ENCODE data around the gene TUBAL3.

DNA sequence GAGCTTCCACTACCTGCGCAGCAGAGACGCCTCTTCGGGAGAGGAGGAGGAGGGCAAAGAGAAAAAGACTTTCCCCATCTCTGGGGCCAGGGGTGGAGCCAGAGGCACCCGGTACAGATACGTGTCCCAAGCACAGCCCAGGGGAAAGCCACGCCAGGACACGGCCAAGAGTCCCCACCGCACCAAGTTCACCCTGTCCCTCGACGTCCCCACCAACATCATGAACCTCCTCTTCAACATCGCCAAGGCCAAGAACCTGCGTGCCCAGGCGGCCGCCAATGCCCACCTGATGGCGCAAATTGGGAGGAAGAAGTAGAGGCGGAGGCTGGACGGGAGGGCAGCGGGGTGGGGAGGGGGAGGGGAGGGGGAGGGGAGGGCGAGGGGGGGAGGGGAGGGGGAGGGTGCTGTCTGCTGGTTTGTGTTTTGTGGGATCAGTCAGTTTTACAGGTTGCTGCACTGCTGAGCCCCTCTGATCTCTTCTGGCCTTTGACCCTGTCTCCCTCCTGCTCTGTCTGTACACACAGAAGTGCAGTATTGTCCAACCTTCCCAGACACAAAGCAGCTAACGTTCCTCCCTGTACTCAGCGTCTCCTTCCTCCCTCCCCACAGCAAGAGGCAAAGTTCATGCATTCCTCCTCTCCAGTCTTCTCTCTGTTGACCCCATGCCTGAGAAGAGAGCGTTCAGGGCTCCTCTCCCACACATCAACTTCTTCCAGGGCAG lies 30.6 kb downstream of the TUBAL3 start:
- TF ChIP-seq, protein P1, sequence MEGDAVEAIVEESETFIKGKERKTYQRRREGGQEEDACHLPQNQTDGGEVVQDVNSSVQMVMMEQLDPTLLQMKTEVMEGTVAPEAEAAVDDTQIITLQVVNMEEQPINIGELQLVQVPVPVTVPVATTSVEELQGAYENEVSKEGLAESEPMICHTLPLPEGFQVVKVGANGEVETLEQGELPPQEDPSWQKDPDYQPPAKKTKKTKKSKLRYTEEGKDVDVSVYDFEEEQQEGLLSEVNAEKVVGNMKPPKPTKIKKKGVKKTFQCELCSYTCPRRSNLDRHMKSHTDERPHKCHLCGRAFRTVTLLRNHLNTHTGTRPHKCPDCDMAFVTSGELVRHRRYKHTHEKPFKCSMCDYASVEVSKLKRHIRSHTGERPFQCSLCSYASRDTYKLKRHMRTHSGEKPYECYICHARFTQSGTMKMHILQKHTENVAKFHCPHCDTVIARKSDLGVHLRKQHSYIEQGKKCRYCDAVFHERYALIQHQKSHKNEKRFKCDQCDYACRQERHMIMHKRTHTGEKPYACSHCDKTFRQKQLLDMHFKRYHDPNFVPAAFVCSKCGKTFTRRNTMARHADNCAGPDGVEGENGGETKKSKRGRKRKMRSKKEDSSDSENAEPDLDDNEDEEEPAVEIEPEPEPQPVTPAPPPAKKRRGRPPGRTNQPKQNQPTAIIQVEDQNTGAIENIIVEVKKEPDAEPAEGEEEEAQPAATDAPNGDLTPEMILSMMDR (conservative IDR thresholded peaks at IDR 0.05; ENCODE audit: low read depth, low read length) = no peak
- TF ChIP-seq, protein P2, sequence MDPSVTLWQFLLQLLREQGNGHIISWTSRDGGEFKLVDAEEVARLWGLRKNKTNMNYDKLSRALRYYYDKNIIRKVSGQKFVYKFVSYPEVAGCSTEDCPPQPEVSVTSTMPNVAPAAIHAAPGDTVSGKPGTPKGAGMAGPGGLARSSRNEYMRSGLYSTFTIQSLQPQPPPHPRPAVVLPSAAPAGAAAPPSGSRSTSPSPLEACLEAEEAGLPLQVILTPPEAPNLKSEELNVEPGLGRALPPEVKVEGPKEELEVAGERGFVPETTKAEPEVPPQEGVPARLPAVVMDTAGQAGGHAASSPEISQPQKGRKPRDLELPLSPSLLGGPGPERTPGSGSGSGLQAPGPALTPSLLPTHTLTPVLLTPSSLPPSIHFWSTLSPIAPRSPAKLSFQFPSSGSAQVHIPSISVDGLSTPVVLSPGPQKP (IDR thresholded peaks at IDR 0.05; ENCODE audit: borderline replicate concordance, low read depth, low read length) = no peak
- no peak for TF ChIP-seq RAD21 (IDR thresholded peaks at IDR 0.05; ENCODE audit: low read length)
- no peak for TF ChIP-seq POLR2A (IDR thresholded peaks at IDR 0.05; ENCODE audit: low read depth, low read length)
- TF ChIP-seq CHD1 (IDR thresholded peaks at IDR 0.05; ENCODE audit: low read depth, low read length) = no peak
